ENCODE measurements around the gene AK5. TPM values are rescaled to one million over a fixed set of nuclear protein-coding genes. Genes with fewer than 3 reads are reported as not detected.

Gene AK5
- total and polyA plus RNA-seq, 11 donors: 0.14 to 0.91 (median 0.40) TPM; not detected in 2

DNA sequence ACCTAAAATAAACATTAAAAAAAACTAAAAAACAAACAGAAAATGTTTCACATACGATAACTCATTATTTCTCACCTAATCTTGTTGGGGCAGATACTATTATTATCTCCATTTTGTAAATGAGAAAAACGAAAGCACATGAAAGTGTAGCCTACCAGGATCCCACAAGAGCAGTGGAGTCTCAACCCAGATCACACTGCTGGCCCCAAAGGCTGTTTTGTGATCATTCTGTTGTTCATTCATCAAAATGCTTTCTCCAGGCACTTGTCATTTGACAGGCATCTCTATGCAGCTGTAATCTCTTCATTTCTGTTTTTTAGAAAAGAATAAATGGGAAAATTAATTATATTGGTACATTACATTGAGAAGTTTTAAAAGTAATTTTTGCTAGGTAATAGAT lies 67.5 kb downstream of the AK5 start:
- WGBS, 4 donors: 58 to 72% (median 64%) methylated on average over 2 of the region's 2 CpGs
- Histone ChIP-seq H3K27ac (no peak overlapping the region), H3K4me1 (peaks cover 0 to 5% (median 0%) of the 10 kb centered on the region in 12 donors), H3K4me3 (no peak overlapping the region), H3K9me3 (no peaks in the 10 kb centered on the region), H3K36me3 (no peaks in the 10 kb centered on the region), H3K27me3 (no peaks in the 10 kb centered on the region)
- intact Hi-C loops (cut with DNase I): no loop called here
- ATAC-seq (no peak), DNase-seq (no peak)
- TF ChIP-seq CTCF (IDR thresholded peaks at IDR 0.05) (no peak), POLR2A (IDR thresholded peaks at IDR 0.05) (no peak)

GRCh38 chr1:77350012-77350770 lies 68.4 kb downstream of the AK5 start:
- Histone ChIP-seq H3K27me3 (no peaks in the 10 kb centered on the region), H3K4me1 (peaks cover 0 to 5% (median 0%) of the 10 kb centered on the region in 12 donors), H3K36me3 (no peaks in the 10 kb centered on the region), H3K9me3 (no peaks in the 10 kb centered on the region), H3K27ac (no peak overlapping the region), H3K4me3 (no peak overlapping the region)
- intact Hi-C loops (cut with DNase I): no loop called here
- no peak for TF ChIP-seq POLR2A (IDR thresholded peaks at IDR 0.05)
- TF ChIP-seq CTCF (IDR thresholded peaks at IDR 0.05): no peak
- DNase-seq: no peak
- no peak for ATAC-seq
- 63 to 73% (median 70%) methylated on average over 6 of the region's 6 CpGs for WGBS, 4 donors

DNA sequence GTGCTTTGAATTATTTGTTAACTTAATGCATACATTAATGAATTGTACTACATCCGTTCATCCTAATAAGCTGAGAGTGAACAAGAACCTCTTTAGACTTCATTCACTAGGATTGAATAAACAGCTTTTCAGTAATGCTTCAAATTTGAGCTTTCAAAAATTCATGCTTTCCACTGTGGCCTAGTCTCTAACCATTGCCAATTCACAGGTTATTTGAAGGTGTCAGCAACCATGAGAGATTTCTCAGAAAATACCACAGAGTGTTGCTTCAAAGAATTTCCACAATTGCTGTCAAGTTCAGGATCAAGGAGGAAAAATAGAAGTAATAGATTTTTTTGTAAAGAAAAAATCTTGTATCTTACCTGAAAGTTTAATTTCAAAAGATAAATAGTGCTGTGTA lies 72.7 kb downstream of the AK5 start:
- Histone ChIP-seq H3K4me3 (no peak overlapping the region), H3K4me1 (no peaks in the 10 kb centered on the region), H3K9me3 (no peaks in the 10 kb centered on the region), H3K27me3 (no peaks in the 10 kb centered on the region), H3K27ac (no peak overlapping the region), H3K36me3 (no peaks in the 10 kb centered on the region)
- intact Hi-C loops (cut with DNase I): no loop called here
- TF ChIP-seq POLR2A (IDR thresholded peaks at IDR 0.05): no peak
- no peak for TF ChIP-seq CTCF (IDR thresholded peaks at IDR 0.05)
- 71 to 93% (median 86%) methylated on average over 1 of the region's 1 CpG for WGBS, 4 donors
- ATAC-seq (no peak), DNase-seq (no peak)

DNA sequence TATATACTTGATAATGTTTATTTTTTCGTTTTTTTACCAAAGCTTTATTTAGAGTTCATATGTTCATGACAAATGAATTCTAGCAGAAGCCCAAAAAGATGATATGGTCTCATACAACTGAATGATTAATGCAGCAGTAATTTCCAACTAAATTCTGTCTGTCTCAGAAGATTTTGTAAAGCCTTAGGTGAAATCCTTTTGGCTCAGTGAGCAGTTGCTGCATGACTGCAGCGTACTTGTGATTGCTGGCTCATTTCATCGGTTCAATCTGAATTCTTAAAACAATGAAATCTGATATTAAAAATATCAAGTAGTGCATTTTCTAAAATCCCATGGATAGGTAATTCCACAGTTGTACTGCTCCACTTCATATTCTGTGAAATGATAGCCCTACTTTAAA lies 73.2 kb downstream of the AK5 start:
- Histone ChIP-seq H3K9me3 (no peaks in the 10 kb centered on the region), H3K27me3 (no peaks in the 10 kb centered on the region), H3K4me3 (no peak overlapping the region), H3K4me1 (no peaks in the 10 kb centered on the region), H3K36me3 (no peaks in the 10 kb centered on the region), H3K27ac (no peak overlapping the region)
- TF ChIP-seq POLR2A (IDR thresholded peaks at IDR 0.05) (no peak), CTCF (IDR thresholded peaks at IDR 0.05) (no peak)
- WGBS, 4 donors: 81 to 86% (median 84%) methylated on average over 3 of the region's 3 CpGs
- no peak for DNase-seq
- intact Hi-C loops (cut with DNase I): no loop called here
- no peak for ATAC-seq
